Esophagus muscularis mucosa (tissue), 3 donors: ENCODE measurements around the gene TAAR2.

Experiments used
- CTCF ChIP-seq, 3 experiments: fragments of 200-600 bp in 2 of 3; fragments of 450-650 bp in 1 of 3; sonication (generic) in 2 of 3; IDR thresholded peaks; one replicate each; pipeline ENCODE4 v1.5.1; 2017 to 2019; ENCODE audit warnings: antibody characterized with exemption in 3 of 3, mild to moderate bottlenecking in 2 of 3, moderate library complexity in 1 of 3
- EP300 ChIP-seq: sonication (generic); formaldehyde crosslinking; IDR thresholded peaks from one replicate; pipeline ENCODE4 v1.6.1; 2017; ENCODE audit warnings: antibody characterized with exemption

DNA sequence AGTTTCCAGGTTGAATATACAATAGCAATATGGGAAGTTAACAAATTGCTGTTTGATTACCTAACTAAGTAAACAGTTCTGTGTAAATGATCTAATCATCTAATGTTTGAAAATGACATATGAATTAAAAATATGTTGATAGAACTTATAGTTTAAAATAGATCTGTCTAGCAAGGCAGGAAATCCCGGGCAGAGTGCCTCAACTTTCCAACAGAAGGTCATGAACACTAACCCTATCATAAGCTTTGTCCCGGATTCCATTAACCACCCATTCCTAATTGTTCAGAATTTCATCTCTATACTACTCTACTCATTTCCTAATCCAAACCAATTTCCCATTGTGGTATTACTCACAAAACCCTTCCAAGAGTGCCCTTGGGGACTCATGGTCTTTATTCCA is 24.8 kb upstream of the TAAR2 start:
- TF ChIP-seq EP300: no peak
- no peak for TF ChIP-seq CTCF (IDR thresholded peaks at IDR 0.05)
